Chondrocyte (in vitro differentiated cells): ENCODE results near the gene SORL1-AS1.
"Not testable (repeated sequence)": the region's sequence is repeated elsewhere in the genome, so short reads cannot be mapped to it uniquely, and the experiment has no call there.

Experiments
- DNase-seq: peaks from one replicate; pipeline ENCODE4 v3.0.0; 2021; ENCODE audit warnings: mixed read lengths, low spot score
- H3K27ac Mint-ChIP-seq: one replicate; pipeline ENCODE4 v1.8.0; 2021; ENCODE audit warnings: mild to moderate bottlenecking, moderate library complexity, mixed read lengths; ENCODE audit not compliant: unreplicated experiment
- H3K27me3 Mint-ChIP-seq: 2 replicates; pipeline ENCODE4 v1.8.0; 2021; ENCODE audit warnings: low read depth, mixed read lengths
- H3K36me3 Mint-ChIP-seq: 2 replicates; pipeline ENCODE4 v1.8.0; 2021; ENCODE audit warnings: low read depth, mixed read lengths
- H3K4me1 Mint-ChIP-seq: 2 replicates; pipeline ENCODE4 v1.8.0; 2021; ENCODE audit warnings: low read depth, mild to moderate bottlenecking, mixed read lengths
- H3K4me3 Mint-ChIP-seq: one replicate; pipeline ENCODE4 v1.8.0; 2021; ENCODE audit warnings: mild to moderate bottlenecking, moderate library complexity, mixed read lengths; ENCODE audit not compliant: unreplicated experiment
- H3K9me3 Mint-ChIP-seq: 2 replicates; pipeline ENCODE4 v1.8.0; 2021; ENCODE audit warnings: low read depth, mixed read lengths
- TF ChIP-seq, protein P1 (sequence below): fragments of 200-600 bp; sonication (generic); IDR thresholded peaks from 2 replicates; pipeline ENCODE4 v1.5.0; 2021; ENCODE audit warnings: antibody characterized with exemption, mild to moderate bottlenecking, moderate library complexity

SORL1-AS1 gene

GRCh38 chr11:121414141-121414913 is 38.4 kb downstream of the SORL1-AS1 start:
- TF ChIP-seq, protein P1, sequence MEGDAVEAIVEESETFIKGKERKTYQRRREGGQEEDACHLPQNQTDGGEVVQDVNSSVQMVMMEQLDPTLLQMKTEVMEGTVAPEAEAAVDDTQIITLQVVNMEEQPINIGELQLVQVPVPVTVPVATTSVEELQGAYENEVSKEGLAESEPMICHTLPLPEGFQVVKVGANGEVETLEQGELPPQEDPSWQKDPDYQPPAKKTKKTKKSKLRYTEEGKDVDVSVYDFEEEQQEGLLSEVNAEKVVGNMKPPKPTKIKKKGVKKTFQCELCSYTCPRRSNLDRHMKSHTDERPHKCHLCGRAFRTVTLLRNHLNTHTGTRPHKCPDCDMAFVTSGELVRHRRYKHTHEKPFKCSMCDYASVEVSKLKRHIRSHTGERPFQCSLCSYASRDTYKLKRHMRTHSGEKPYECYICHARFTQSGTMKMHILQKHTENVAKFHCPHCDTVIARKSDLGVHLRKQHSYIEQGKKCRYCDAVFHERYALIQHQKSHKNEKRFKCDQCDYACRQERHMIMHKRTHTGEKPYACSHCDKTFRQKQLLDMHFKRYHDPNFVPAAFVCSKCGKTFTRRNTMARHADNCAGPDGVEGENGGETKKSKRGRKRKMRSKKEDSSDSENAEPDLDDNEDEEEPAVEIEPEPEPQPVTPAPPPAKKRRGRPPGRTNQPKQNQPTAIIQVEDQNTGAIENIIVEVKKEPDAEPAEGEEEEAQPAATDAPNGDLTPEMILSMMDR = no peak
- Mint-ChIP-seq H3K36me3 (no peaks in the 10 kb centered on the region), H3K4me3 (no peak overlapping the region), H3K27me3 (peaks cover 31% of the 10 kb centered on the region), H3K27ac (no peak overlapping the region), H3K9me3 (no peaks in the 10 kb centered on the region), H3K4me1 (peaks cover 13% of the 10 kb centered on the region)
- no peak for DNase-seq

- Mint-ChIP-seq H3K27ac (no peak overlapping the region), H3K9me3 (no peaks in the 10 kb centered on the region), H3K4me3 (no peak overlapping the region), H3K36me3 (no peaks in the 10 kb centered on the region), H3K4me1 (peaks cover 13% of the 10 kb centered on the region), H3K27me3 (peaks cover 28% of the 10 kb centered on the region)
- TF ChIP-seq, protein P1 = no peak
- no peak for DNase-seq
Observed at GRCh38 chr11:121412711-121413415, 39.9 kb downstream of the SORL1-AS1 start.

GRCh38 chr11:121412000-121412587 is 40.7 kb downstream of the SORL1-AS1 start:
- no peaks in the 10 kb centered on the region for H3K9me3 Mint-ChIP-seq
- no peak for DNase-seq
- TF ChIP-seq, protein P1 = no peak
- H3K27ac Mint-ChIP-seq = no peak overlapping the region
- H3K4me1 Mint-ChIP-seq = peaks cover 7% of the 10 kb centered on the region
- H3K27me3 Mint-ChIP-seq = peaks cover 33% of the 10 kb centered on the region
- H3K36me3 Mint-ChIP-seq = no peaks in the 10 kb centered on the region
- H3K4me3 Mint-ChIP-seq = no peak overlapping the region

DNA sequence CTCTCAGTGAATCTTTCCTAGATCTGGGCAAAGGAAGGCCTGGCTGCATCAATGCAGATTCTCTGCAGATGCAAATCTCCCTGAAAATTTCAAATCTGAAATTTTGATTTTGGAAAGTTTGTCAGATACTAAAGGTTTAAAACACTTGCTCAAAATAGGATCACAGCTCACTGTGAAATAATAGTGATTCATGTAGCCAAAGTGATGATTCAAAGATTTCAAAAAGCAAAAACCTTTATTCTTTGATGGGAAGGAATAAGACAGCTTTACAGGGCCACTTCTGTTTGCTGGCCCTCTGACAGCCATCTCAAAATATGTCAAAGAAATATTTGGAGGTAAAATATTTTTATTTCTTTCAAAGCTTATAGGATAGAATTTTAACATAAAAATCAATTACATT is 41.4 kb downstream of the SORL1-AS1 start:
- H3K9me3 Mint-ChIP-seq, DNase-seq, H3K4me1 Mint-ChIP-seq, H3K36me3 Mint-ChIP-seq, H3K27ac Mint-ChIP-seq, H3K4me3 Mint-ChIP-seq: not testable (repeated sequence)
- peaks cover 36% of the 10 kb centered on the region for H3K27me3 Mint-ChIP-seq

DNA sequence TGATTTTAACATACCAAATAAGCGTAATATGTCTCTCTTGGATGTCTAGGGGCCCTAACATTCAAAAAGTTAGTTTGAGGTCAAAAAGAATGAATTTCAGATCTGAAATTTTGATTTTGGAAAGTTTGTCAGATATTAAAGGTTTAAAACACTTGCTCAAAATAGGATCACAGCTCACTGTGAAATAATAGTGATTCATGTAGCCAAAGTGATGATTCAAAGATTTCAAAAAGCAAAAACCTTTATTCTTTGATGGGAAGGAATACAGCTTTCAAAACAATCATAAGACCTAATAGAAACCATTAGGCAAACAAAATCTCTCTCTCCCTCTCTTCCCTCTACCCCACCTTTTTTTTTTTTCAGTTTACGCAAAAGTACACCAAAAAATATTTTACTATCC is 42.7 kb downstream of the SORL1-AS1 start:
- H3K4me3 Mint-ChIP-seq, DNase-seq, H3K27ac Mint-ChIP-seq, H3K4me1 Mint-ChIP-seq, H3K9me3 Mint-ChIP-seq, H3K36me3 Mint-ChIP-seq: not testable (repeated sequence)
- peaks cover 36% of the 10 kb centered on the region for H3K27me3 Mint-ChIP-seq

DNA sequence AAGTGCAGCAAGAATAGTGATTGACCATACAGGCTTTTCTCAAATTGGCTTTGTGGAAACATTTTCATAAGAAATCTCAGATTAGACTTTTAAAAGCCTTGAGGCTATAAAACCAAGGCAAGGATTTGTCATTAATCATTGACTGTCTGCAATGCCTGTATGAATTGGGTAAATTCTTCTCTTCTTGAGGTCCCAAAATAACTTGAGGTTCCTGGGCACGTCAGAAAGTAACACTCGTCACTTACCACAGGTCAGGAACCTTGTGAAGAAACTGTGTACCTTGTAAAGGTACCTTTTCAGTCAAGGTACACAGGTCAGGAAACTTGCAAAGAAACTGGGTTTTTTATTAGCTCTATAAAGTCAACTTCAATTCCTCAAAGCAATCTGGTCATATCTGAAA is 43.9 kb downstream of the SORL1-AS1 start:
- H3K27ac Mint-ChIP-seq = no peak overlapping the region
- TF ChIP-seq, protein P1 = no peak
- DNase-seq = no peak
- H3K4me3 Mint-ChIP-seq = no peak overlapping the region
- no peaks in the 10 kb centered on the region for H3K36me3 Mint-ChIP-seq
- H3K4me1 Mint-ChIP-seq = no peaks in the 10 kb centered on the region
- H3K9me3 Mint-ChIP-seq = peaks cover 3% of the 10 kb centered on the region
- peaks cover 33% of the 10 kb centered on the region for H3K27me3 Mint-ChIP-seq
